Right lobe of liver (tissue), 6 donors: ENCODE results near the gene NR3C2. TPM values are rescaled to one million over a fixed set of nuclear protein-coding genes. Genes with fewer than 3 reads are reported as not detected.

Experiments
- ATAC-seq, 4 donors: fragments of 200-7000 bp; cut with Tn5 transposase; one replicate each; pipeline ENCODE4 v1.9.1; 2020; ENCODE audit warnings: mild to moderate bottlenecking in 4 of 4, moderate library complexity in 4 of 4
- DNase-seq, 3 donors: peaks; one replicate each; pipeline ENCODE4 v3.0.0-alpha.2; 2020
- H3K27ac ChIP-seq, 3 donors: fragments of 200-600 bp; one replicate each; pipeline ENCODE4 v1.8.0; 2022
- H3K27me3 ChIP-seq, 2 donors: fragments of 200-600 bp; one replicate each; pipeline ENCODE4 v1.8.0; 2022
- H3K36me3 ChIP-seq, 4 donors: fragments of 200-600 bp; sonication (generic) in 1 of 4; one replicate each; pipeline versions ENCODE4 v1.5.1 to v1.8.0; 2017 to 2022; ENCODE audit warnings: control low read depth in 1 of 4
- H3K4me1 ChIP-seq, 4 donors: fragments of 200-600 bp; sonication (generic) in 1 of 4; one replicate each; pipeline versions ENCODE4 v1.5.1 to v1.8.0; 2017 to 2022; ENCODE audit warnings: control low read depth in 1 of 4
- H3K4me3 ChIP-seq, 3 donors: fragments of 200-600 bp; one replicate each; pipeline ENCODE4 v1.8.0; 2022
- H3K9me3 ChIP-seq, 4 donors: fragments of 200-600 bp; sonication (generic) in 1 of 4; one replicate each; pipeline versions ENCODE4 v1.5.1 to v1.8.0; 2017 to 2022; ENCODE audit warnings: control low read depth in 1 of 4
- CTCF ChIP-seq, 4 donors: fragments of 200-600 bp in 3 of 4; fragments of 450-650 bp in 1 of 4; IDR thresholded peaks; one replicate each; pipeline versions ENCODE4 v1.5.1 to v1.8.0; 2016 to 2022; ENCODE audit warnings: antibody characterized with exemption in 4 of 4, mild to moderate bottlenecking in 2 of 4
- POLR2A ChIP-seq: fragments of 450-650 bp; IDR thresholded peaks from one replicate; pipeline ENCODE4 v1.6.1; 2017; ENCODE audit warnings: antibody characterized with exemption, mild to moderate bottlenecking
- WGBS: methylation state at CpG from one replicate; pipeline ENCODE4 v1.1.6; 2018; ENCODE audit warnings: low coverage, low lambda C conversion rate; ENCODE audit not compliant: insufficient coverage; ENCODE audit errors: missing lambda C conversion rate; 5-methylcytosine and 5-hydroxymethylcytosine counted together
- intact Hi-C, 2 donors: fragments of 100-400 bp; cut with DNase I; formaldehyde crosslinking; loops; one replicate each; pipeline versions ENCODE4 v1.11.2 to v1.14.1; 2022
- total RNA-seq, 6 experiments: library from RNA; depleted of rRNA in 2 of 6; stranded (reverse); fragments of >200 nt in 2 of 6; fragmentation: NEBNext Ultra II Directional in 3 of 6; extraction: Animal tissue kit (Norgen Biotek cat#: 25700) in 3 of 6; gene quantifications; one replicate each; pipeline versions ENCODE4 v1.1.0 to v1.2.4, GENCODE V29; 2016 to 2023
- donor health status: DM: no; HTN: yes; CAD: no.
- donor health status: DM: no; HTN: no; CAD: no.
- donor health status: DM: no; HTN: no; CAD: no.
- donor health status: DM: no; HTN: yes; CAD: no.
- donor health status: DM: no; HTN: yes; CAD: no.

The NR3C2 gene
- total RNA-seq, 6 experiments from 2014 or later = 4.8 to 15.9 (median 8.9) TPM

DNA sequence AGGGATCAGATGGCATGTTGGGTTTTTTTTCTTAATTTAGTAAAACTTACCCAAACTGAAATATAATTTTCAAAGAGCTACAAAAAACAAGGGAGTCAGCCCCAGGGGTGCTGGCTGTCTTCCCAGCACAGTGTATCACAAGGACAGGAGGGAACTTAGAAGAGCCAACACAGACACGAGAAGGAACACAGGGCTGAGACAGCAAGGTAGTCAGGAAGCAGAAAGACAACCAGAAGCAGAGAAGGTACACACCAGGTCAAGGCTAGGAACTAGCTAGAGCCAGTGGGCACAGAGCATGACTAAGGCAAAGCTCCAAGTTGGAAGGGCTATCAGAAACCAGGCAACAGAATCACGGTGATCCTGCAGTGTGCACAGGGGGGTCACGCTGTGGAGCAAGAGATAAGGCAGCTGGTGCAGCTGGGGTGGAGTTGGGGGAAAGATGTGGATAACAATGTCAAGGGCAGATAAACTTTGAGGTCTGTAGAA, 168.7 kb downstream of the NR3C2 start:
- peak in 2 of 3 donors; percentile 84 to 85 for DNase-seq
- Histone ChIP-seq H3K9me3 (no peaks in the 10 kb centered on the region), H3K36me3 (no peaks in the 10 kb centered on the region), H3K27me3 (no peaks in the 10 kb centered on the region), H3K4me1 (peaks cover 0 to 6% (median 0%) of the 10 kb centered on the region in 4 donors), H3K4me3 (peak overlapping the region in 1 of 3 donors; percentile 1), H3K27ac (peak overlapping the region in 2 of 3 donors; percentile 38 to 43)
- no peak for TF ChIP-seq CTCF (IDR thresholded peaks at IDR 0.05)
- TF ChIP-seq POLR2A = no peak
- 5% methylated on average over 3 of the region's 3 CpGs for WGBS
- ATAC-seq = peak; percentile 92 to 96 (median 94)
- intact Hi-C loops = no loop called here

GRCh38 chr4:148271166-148271565, 171.0 kb downstream of the NR3C2 start:
- Histone ChIP-seq H3K4me3 (no peak overlapping the region), H3K4me1 (peaks cover 0 to 6% (median 3%) of the 10 kb centered on the region in 4 donors), H3K27me3 (no peaks in the 10 kb centered on the region), H3K9me3 (no peaks in the 10 kb centered on the region), H3K36me3 (no peaks in the 10 kb centered on the region), H3K27ac (no peak overlapping the region)
- DNase-seq = no peak
- intact Hi-C loops = no loop called here
- ATAC-seq = no peak
- WGBS = 73% methylated on average over 3 of the region's 3 CpGs
- TF ChIP-seq CTCF (IDR thresholded peaks at IDR 0.05) (no peak), POLR2A (no peak)

- H3K4me3 ChIP-seq = no peak overlapping the region
- 14% methylated on average over 1 of the region's 1 CpG for WGBS
- H3K36me3 ChIP-seq = no peaks in the 10 kb centered on the region
- H3K9me3 ChIP-seq = no peaks in the 10 kb centered on the region
- TF ChIP-seq POLR2A = no peak
- TF ChIP-seq CTCF (IDR thresholded peaks at IDR 0.05) = no peak
- peak in 1 of 4 donors; percentile 53 for ATAC-seq
- intact Hi-C loops = no loop called here
- H3K4me1 ChIP-seq = peaks cover 0 to 8% (median 3%) of the 10 kb centered on the region in 4 donors
- no peaks in the 10 kb centered on the region for H3K27me3 ChIP-seq
- H3K27ac ChIP-seq = no peak overlapping the region
- no peak for DNase-seq
Measured at GRCh38 chr4:148270630-148271029, 171.6 kb downstream of the NR3C2 start.

- ATAC-seq = no peak
- Histone ChIP-seq H3K4me1 (peaks cover 0 to 8% (median 3%) of the 10 kb centered on the region in 4 donors), H3K27me3 (no peaks in the 10 kb centered on the region), H3K4me3 (no peak overlapping the region), H3K36me3 (no peaks in the 10 kb centered on the region), H3K9me3 (no peaks in the 10 kb centered on the region), H3K27ac (no peak overlapping the region)
- 85% methylated on average over 3 of the region's 3 CpGs for WGBS
- DNase-seq = no peak
- intact Hi-C loops = no loop called here
- TF ChIP-seq POLR2A (no peak), CTCF (IDR thresholded peaks at IDR 0.05) (no peak)
Measured at GRCh38 chr4:148268835-148269234, 173.4 kb downstream of the NR3C2 start.

GRCh38 chr4:148266921-148267320, 175.3 kb downstream of the NR3C2 start:
- no peak overlapping the region for H3K4me3 ChIP-seq
- 70% methylated on average over 2 of the region's 2 CpGs for WGBS
- TF ChIP-seq POLR2A (no peak), CTCF (IDR thresholded peaks at IDR 0.05) (no peak)
- H3K36me3 ChIP-seq = no peaks in the 10 kb centered on the region
- intact Hi-C loops = no loop called here
- no peaks in the 10 kb centered on the region for H3K9me3 ChIP-seq
- ATAC-seq (no peak), DNase-seq (no peak)
- H3K27ac ChIP-seq = no peak overlapping the region
- peaks cover 0 to 8% (median 0%) of the 10 kb centered on the region in 4 donors for H3K4me1 ChIP-seq
- no peaks in the 10 kb centered on the region for H3K27me3 ChIP-seq
